Fibroblast of lung (primary cell): ENCODE measurements around the gene SPATA6L. TPM values are rescaled to one million over a fixed set of nuclear protein-coding genes. Genes with fewer than 3 reads are reported as not detected.

ENCODE experiments used
- DNase-seq, 2 donors: peaks; one replicate each; pipeline versions ENCODE4 v3.0.0 to v3.0.0-alpha.2; 2010; ENCODE audit warnings: low read depth in 2 of 2
- H2AFZ ChIP-seq: 2 replicates; pipeline ENCODE4 v1.5.1; 2012; ENCODE audit warnings: low read length, control low read depth, inconsistent platforms
- H3K27ac ChIP-seq: 2 replicates; pipeline ENCODE4 v1.5.1; 2011; ENCODE audit warnings: low read length, control low read depth; ENCODE audit not compliant: insufficient read depth
- H3K27me3 ChIP-seq: 2 replicates; pipeline ENCODE4 v1.5.1; 2011; ENCODE audit warnings: mild to moderate bottlenecking, low read length; ENCODE audit not compliant: control insufficient read depth, insufficient read depth
- H3K36me3 ChIP-seq: 2 replicates; pipeline ENCODE4 v1.5.1; 2011; ENCODE audit warnings: low read length; ENCODE audit not compliant: control insufficient read depth, insufficient read depth
- H3K4me1 ChIP-seq: 2 replicates; pipeline ENCODE4 v1.5.1; 2011; ENCODE audit warnings: low read length; ENCODE audit not compliant: control insufficient read depth, insufficient read depth; ENCODE audit errors: extremely low read depth
- H3K4me2 ChIP-seq: 2 replicates; pipeline ENCODE4 v1.5.1; 2011; ENCODE audit warnings: low read length, control low read depth; ENCODE audit not compliant: insufficient read depth; ENCODE audit errors: extremely low read depth
- H3K4me3 ChIP-seq, 4 experiments: fragments of 200-600 bp in 1 of 4; sonication (generic) in 1 of 4; replicated peaks in 1 of 4; 2 replicates each; pipeline ENCODE4 v1.5.1; 2011 to 2016; ENCODE audit warnings: low read length in 4 of 4, low read depth in 3 of 4, mild to moderate bottlenecking in 3 of 4, control low read depth in 2 of 4, inconsistent platforms in 1 of 4, mixed read lengths in 1 of 4; ENCODE audit not compliant: insufficient read depth in 1 of 4; ENCODE audit errors: control extremely low read depth in 1 of 4
- H3K79me2 ChIP-seq: 2 replicates; pipeline ENCODE4 v1.5.1; 2012; ENCODE audit warnings: mild to moderate bottlenecking, low read length, inconsistent platforms; ENCODE audit not compliant: control insufficient read depth, insufficient read depth
- H3K9ac ChIP-seq: 2 replicates; pipeline ENCODE4 v1.5.1; 2011; ENCODE audit warnings: mild to moderate bottlenecking, low read length, control low read depth; ENCODE audit not compliant: insufficient read depth
- H3K9me3 ChIP-seq: 2 replicates; pipeline ENCODE4 v1.5.1; 2012; ENCODE audit warnings: low read depth, low read length; ENCODE audit not compliant: control insufficient read depth, insufficient read depth
- H4K20me1 ChIP-seq: 2 replicates; pipeline ENCODE4 v1.5.1; 2011; ENCODE audit warnings: low read length; ENCODE audit not compliant: control insufficient read depth, insufficient read depth; ENCODE audit errors: extremely low read depth
- EZH2 ChIP-seq: IDR thresholded peaks from 2 replicates; pipeline ENCODE4 v1.5.1; 2012; ENCODE audit warnings: low read length, control low read depth, mild to moderate bottlenecking; ENCODE audit errors: missing control alignments
- polyA plus RNA-seq, 2 donors: library from polyadenylated mRNA; depleted of rRNA in 1 of 2; stranded (reverse) in 1 of 2; unstranded in 1 of 2; fragments of >200 nt; gene quantifications; 2 replicates each; pipeline ENCODE4 v1.2.1, GENCODE V29; 2011 to 2012; ENCODE audit warnings: missing spikeins in 1 of 2
- total RNA-seq: library from RNA; depleted of rRNA; stranded (reverse); fragments of >200 nt; gene quantifications from 2 replicates; pipeline ENCODE4 v1.2.1, GENCODE V29; 2014
- TF ChIP-seq, protein P1 (sequence below), 2 donors: IDR thresholded peaks in 1 of 2; conservative IDR thresholded peaks in 1 of 2; 1 replicate in 1 of 2; 2 replicates in 1 of 2; pipeline ENCODE4 v1.5.1; 2011 to 2012; ENCODE audit warnings: low read length in 2 of 2, control low read depth in 1 of 2, inconsistent platforms in 1 of 2, low read depth in 1 of 2, mild to moderate bottlenecking in 1 of 2

Gene SPATA6L
- total and polyA plus RNA-seq, 2 donors (not counting 1 experiment from before 2014, with no cell fraction given) = 0.54 to 1.2 TPM

DNA sequence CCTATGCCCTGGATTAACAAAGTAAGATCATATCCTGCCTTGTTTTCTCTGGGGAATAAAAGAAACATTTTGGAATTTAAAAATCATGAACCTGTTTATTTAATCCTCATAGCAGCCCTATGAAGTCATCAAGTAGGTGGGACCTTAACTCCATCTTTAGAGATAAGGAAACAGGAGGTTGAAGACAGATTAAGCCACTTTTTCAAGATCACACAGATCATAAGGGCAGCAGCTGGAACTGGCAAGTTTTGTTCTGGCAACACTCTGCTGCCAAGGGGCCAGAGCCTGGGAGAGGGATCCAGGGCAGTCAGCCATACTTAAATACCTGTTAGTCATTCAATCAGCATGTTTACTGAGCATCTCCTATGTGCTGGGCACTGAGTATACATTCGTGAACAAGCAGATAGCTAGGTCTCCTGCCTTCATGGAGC lies 112.3 kb downstream of the SPATA6L start:
- no peaks in the 10 kb centered on the region for H3K36me3 ChIP-seq
- H3K9me3 ChIP-seq = no peaks in the 10 kb centered on the region
- H3K4me3 ChIP-seq = no peak overlapping the region
- no peak overlapping the region for H2AFZ ChIP-seq
- H3K4me1 ChIP-seq = no peaks in the 10 kb centered on the region
- no peaks in the 10 kb centered on the region for H3K27me3 ChIP-seq
- no peaks in the 10 kb centered on the region for H3K79me2 ChIP-seq
- H4K20me1 ChIP-seq = no peaks in the 10 kb centered on the region
- TF ChIP-seq, protein P1, sequence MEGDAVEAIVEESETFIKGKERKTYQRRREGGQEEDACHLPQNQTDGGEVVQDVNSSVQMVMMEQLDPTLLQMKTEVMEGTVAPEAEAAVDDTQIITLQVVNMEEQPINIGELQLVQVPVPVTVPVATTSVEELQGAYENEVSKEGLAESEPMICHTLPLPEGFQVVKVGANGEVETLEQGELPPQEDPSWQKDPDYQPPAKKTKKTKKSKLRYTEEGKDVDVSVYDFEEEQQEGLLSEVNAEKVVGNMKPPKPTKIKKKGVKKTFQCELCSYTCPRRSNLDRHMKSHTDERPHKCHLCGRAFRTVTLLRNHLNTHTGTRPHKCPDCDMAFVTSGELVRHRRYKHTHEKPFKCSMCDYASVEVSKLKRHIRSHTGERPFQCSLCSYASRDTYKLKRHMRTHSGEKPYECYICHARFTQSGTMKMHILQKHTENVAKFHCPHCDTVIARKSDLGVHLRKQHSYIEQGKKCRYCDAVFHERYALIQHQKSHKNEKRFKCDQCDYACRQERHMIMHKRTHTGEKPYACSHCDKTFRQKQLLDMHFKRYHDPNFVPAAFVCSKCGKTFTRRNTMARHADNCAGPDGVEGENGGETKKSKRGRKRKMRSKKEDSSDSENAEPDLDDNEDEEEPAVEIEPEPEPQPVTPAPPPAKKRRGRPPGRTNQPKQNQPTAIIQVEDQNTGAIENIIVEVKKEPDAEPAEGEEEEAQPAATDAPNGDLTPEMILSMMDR (conservative IDR thresholded peaks at IDR 0.05 in 1 of 2, IDR thresholded peaks at IDR 0.05 in 1 of 2; ENCODE audit: low read depth in 1 of 2, low read length in 2 of 2) = no peak
- TF ChIP-seq EZH2 = no peak
- H3K4me2 ChIP-seq = no peak overlapping the region
- DNase-seq = peak; percentile 14 to 77
- no peak overlapping the region for H3K27ac ChIP-seq
- no peak overlapping the region for H3K9ac ChIP-seq

DNA sequence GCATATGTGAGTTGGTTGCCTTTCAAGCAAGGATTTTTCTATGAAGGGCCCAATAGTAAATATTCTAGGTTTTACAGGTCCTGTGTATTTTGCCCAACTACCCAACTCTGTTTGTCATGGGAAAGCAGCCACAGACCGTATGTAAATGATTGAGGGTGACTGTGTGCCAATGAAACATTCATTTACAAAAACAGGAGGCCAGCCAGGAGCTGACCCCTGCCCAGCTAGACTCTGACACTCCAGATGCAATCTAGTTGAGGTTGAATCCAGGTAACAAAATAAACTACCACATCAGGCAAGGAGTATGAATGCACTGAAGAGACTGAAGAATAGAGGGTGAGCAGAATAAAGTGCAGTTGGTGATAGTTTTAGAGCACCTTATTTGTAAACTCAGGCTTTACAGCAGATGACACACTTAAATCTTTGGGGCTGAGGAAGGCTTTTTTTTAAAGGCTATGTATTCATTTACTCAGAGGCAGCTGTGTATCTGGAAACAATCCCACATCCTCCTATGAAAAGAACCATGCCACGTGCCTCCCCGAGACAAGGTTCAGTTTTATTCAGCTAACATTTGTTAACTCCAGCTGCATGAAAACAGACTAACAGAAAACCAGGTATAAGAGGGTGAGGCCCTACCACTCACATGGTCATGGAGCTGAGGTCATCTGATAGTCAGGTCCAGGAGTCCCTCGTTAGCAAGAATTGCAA lies 115.3 kb downstream of the SPATA6L start:
- Histone ChIP-seq H2AFZ (no peak overlapping the region), H3K27me3 (no peaks in the 10 kb centered on the region), H3K79me2 (no peaks in the 10 kb centered on the region), H3K9me3 (no peaks in the 10 kb centered on the region), H3K36me3 (no peaks in the 10 kb centered on the region), H4K20me1 (no peaks in the 10 kb centered on the region), H3K4me3 (no peak overlapping the region), H3K9ac (no peak overlapping the region), H3K4me1 (no peaks in the 10 kb centered on the region), H3K4me2 (no peak overlapping the region), H3K27ac (no peak overlapping the region)
- peak; percentile 26 to 32 for DNase-seq
- TF ChIP-seq, protein P1 (conservative IDR thresholded peaks at IDR 0.05 in 1 of 2, IDR thresholded peaks at IDR 0.05 in 1 of 2; ENCODE audit: low read depth in 1 of 2, low read length in 2 of 2) = no peak
- TF ChIP-seq EZH2 = no peak

DNA sequence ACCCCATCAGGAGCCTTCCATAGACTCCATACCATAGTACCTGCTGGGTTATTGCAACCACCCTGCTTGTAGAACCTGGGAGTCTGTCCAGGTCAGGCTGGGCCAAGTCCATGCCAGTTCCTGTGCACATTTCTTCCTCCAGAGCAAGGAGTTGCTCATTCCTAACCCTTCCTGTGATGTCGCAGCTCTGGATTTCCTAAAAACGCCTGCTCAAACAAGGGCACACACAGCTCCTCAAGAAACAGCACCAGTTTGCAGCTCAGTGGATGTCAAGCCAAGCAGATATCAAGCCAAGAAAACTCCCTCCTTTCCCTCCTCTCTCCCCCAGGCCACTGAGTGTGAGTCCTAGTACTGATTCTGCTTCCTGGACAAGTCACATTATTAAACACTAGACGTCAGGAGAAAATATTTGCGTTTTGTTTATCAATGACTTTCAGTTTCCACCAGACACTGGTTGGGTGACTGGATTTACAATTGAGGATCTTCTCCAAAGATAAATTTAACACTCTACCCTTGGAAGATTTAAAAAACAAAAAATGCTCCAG lies 116.5 kb downstream of the SPATA6L start:
- Histone ChIP-seq H3K27ac (no peak overlapping the region), H3K9ac (no peak overlapping the region)
- DNase-seq = no peak

More for the DNA sequence above, 116.5 kb downstream of the SPATA6L start:
- H4K20me1 ChIP-seq = no peaks in the 10 kb centered on the region
- H3K4me1 ChIP-seq = no peaks in the 10 kb centered on the region
- H3K36me3 ChIP-seq = no peaks in the 10 kb centered on the region
- H2AFZ ChIP-seq = no peak overlapping the region
- H3K27me3 ChIP-seq = no peaks in the 10 kb centered on the region
- H3K79me2 ChIP-seq = no peaks in the 10 kb centered on the region
- no peak overlapping the region for H3K4me3 ChIP-seq
- TF ChIP-seq EZH2 = no peak
- TF ChIP-seq, protein P1 (conservative IDR thresholded peaks at IDR 0.05 in 1 of 2, IDR thresholded peaks at IDR 0.05 in 1 of 2; ENCODE audit: low read depth in 1 of 2, low read length in 2 of 2) = no peak
- H3K9me3 ChIP-seq = no peaks in the 10 kb centered on the region
- H3K4me2 ChIP-seq = no peak overlapping the region
